Ecto neural progenitor cell (in vitro differentiated cells): ENCODE results near the gene ST3GAL4.
"Not testable (repeated sequence)": the region's sequence is repeated elsewhere in the genome, so short reads cannot be mapped to it uniquely, and the experiment has no call there.

Experiments
- DNase-seq: peaks from one replicate; pipeline ENCODE4 v3.0.0-alpha.2; 2018; ENCODE audit warnings: low spot score

ST3GAL4 gene

DNA sequence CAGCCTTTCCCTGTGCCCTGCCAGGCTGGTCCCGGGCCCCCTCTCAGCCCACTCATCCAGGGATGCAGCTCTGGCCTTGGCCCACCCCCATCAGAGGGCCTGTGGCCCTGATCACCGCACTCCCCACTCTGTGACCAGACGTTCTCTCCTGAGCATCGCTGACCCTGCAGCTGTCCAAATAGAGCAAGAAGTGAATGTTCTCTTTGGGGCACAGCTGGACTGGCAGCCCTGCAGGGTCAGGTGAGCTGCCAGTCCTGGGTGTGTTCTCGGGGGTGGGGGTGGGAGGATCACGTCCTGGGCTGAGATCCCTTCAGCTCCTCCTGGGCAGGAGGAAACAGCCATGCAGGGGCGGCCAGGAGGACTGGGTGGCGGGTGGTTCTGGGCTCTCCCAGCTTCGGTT lies 9.2 kb downstream of the ST3GAL4 start:
- not testable (repeated sequence) for DNase-seq

- DNase-seq: not testable (repeated sequence)
Measured at GRCh38 chr11:126365508-126365907, 10.0 kb downstream of the ST3GAL4 start.

- no peak for DNase-seq
Measured at GRCh38 chr11:126366064-126366822, 10.8 kb downstream of the ST3GAL4 start.

- DNase-seq: not testable (repeated sequence)
Measured at GRCh38 chr11:126366823-126367654, 11.6 kb downstream of the ST3GAL4 start.

DNA sequence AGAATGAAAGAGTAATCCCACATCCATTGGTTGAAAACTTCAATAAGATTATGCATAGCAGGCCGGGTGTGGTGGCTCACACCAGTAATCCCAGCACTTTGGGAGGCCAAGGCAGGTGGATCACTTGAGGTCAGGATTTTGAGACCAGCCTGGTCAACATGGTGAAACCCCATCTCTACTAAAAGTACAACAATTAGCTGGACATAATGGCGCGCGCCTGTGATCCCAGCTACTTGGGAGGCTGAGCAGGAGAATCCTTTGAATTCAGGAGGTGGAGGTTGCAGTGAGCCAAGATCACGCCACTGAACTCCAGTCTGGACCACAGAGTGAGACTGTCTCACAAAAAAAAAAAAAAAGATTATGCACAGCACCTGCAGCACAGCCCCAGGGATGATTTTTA lies 12.3 kb downstream of the ST3GAL4 start:
- DNase-seq: not testable (repeated sequence)

DNA sequence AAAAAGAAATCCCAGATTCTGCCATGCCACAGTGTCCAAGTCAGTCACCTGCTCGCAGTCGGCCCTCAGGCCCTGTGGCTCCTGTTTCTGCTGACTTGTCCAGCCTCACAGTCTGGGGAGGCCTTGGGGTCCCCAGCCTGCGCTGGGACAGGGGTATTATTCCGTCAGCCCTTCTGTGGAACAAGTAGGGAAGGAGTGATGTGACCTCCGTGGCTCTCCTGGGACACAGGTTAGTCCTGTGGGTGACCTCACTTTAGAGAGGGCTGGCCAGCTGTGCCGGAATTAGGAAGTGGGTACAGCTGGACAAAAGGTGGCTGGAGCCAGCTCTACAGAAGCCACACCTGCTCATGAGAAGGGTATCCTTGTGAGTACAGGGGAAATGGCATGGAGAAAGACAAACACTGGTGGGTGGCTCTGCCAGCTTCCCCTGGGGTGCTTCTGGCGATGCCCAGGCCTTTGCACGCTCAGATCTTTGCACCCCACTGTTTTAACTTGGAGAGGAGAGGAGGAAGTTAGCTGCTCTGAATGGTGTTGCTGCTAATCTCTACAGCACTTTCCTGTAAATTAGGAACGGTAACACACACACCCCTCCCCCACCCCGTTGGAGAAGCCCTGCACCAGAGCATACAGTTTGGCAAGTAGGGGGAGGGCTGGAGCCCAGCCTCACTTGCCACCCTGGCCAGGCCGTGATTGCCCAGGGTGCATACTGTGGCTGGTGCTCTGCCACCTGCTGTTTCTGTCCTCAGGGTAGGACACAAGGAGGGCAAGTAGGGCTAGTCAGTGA lies 13.0 kb downstream of the ST3GAL4 start:
- not testable (repeated sequence) for DNase-seq

- no peak for DNase-seq
Measured at GRCh38 chr11:126370016-126370415, 14.5 kb downstream of the ST3GAL4 start.

- no peak for DNase-seq
Measured at GRCh38 chr11:126371595-126371994, 16.1 kb downstream of the ST3GAL4 start.

DNA sequence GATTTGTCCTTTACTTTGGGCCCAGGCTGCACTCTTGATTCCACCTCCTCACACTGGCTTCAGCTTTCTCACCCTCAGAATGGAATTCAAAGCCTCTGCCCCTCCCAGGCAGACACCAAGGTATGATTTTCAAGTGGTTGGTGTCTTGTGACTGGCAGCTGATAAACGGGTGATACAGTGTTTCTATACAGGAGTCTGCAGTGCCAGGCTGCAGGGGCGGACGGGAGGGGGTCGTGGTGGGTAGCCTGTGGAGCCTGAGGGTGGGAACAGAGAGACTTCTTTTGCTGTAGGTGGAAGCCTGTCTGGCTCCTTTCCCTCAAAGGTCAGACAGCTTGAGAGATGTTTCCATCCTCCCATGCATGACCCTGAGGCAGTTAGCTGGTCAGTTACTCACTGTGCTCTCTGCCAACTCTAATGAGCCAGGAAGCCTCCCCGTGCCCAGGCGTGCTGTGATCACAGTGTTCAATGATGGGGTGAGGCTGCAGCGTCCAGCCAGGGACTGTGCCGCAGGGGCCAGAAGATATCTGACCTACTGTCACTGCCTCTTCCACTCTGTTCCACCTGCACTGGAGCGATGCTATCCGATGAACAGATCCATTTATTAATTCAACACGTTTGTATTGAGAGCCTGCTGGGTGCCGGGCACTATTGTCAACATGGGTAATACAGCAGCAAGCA lies 18.0 kb downstream of the ST3GAL4 start:
- DNase-seq: not testable (repeated sequence)

DNA sequence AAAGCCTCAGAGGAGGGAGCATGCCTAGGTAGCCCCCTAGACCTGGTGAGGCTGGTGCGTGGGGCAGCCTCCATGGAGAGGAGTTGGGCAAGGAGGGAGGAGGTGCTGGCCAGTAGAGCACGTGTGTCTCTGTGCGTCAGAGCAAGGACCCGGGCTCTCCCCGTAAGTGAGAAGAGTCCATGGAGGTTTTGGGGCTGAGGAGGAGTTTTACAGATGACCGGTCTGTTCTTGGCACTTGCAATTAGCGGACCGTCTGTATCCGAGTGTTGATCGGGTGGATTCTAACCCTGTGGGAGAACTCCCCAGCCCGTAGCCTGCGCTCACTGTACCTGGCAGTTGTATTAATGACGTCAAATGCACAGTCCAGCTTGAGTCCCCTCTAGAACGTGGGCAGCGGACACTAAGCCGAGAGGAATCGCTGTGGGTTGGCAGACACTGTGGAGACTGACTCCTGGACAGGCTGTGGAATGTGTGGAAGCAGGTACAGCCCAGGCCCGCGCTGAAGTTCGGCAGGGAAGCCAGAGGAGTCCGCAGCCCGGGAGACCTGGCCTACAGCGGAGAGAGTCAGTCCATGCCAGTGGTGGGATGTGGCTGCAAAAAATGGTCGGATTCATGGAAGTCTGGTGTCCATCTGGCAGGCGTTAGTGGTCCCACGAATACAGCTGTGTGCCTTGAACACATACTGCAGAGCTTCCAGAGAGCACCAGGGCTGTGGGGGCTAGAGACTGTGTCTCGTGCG lies 19.2 kb downstream of the ST3GAL4 start:
- not testable (repeated sequence) for DNase-seq

GRCh38 chr11:126375726-126376125 lies 20.2 kb downstream of the ST3GAL4 start:
- DNase-seq: no peak

DNA sequence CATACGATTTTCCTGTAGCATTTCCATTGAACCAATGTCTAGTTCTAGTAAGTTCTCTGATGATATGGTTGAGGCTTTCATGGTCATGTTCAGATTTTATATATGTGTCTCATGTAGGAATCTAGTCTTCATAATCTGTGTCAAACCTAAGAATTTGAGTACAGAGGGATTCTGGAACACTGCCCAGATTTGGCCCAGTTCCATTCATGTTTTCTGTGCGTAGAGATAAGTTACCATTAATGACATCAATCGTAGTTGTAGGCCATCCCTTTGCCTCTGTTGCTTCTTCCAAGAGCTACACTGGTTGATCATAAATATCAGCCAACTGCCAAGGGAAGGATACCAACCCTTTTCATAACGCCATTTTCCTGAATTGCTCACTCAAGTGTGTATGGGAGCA lies 23.3 kb downstream of the ST3GAL4 start:
- no peak for DNase-seq

DNA sequence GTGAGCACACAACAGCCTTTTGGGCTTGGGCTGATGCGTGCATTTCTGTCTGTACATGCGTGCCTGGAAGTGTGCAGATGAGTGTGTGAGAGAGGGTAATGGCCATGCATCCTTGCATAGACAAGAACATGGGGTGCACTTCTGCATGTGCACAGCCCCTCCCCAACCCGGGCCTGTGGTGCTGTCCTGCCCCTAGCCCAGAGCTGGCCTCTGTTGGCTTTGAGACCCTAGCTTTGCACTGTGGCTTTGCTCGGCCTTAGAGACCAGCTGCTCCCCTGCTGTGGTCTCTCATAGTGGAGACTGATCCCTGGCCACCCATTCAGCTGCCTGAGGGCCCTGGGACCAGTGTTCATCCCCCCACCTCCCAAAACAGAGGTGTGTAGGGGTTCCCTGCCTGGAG lies 25.4 kb downstream of the ST3GAL4 start:
- DNase-seq: no peak

GRCh38 chr11:126381960-126382359 lies 26.5 kb downstream of the ST3GAL4 start:
- not testable (repeated sequence) for DNase-seq

- DNase-seq: not testable (repeated sequence)
Measured at GRCh38 chr11:126382641-126383040, 27.2 kb downstream of the ST3GAL4 start.

GRCh38 chr11:126383339-126384335 lies 28.2 kb downstream of the ST3GAL4 start:
- no peak for DNase-seq

GRCh38 chr11:126384449-126385070 lies 29.1 kb downstream of the ST3GAL4 start:
- DNase-seq: no peak

- DNase-seq: no peak
Measured at GRCh38 chr11:126385991-126386728, 30.7 kb downstream of the ST3GAL4 start.

GRCh38 chr11:126386729-126387071 lies 31.2 kb downstream of the ST3GAL4 start:
- DNase-seq: not testable (repeated sequence)
